ENCODE data around the gene SEC16A.

DNA sequence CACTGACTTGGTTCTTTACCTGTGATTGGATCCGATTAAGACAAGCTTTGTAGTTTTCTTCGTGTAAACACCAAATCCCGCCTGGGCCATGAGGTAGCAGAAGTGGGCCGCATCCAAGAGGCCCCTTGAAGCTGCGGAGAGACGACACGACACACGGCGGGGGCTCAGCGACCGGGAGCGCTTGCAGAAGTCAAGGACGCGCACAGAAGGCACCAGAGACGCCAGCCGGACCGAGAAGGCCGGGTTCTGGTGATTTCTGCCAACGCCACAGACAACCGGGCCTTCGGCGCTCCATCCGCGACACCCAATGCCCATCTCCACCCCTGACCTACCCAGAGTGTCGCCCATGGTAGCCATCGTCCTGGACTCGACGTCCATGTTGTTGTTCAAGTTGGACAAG is 23.4 kb downstream of the SEC16A start:
- no peak for TF ChIP-seq POLR2A (IDR thresholded peaks at IDR 0.05)
- TF ChIP-seq, protein P1, sequence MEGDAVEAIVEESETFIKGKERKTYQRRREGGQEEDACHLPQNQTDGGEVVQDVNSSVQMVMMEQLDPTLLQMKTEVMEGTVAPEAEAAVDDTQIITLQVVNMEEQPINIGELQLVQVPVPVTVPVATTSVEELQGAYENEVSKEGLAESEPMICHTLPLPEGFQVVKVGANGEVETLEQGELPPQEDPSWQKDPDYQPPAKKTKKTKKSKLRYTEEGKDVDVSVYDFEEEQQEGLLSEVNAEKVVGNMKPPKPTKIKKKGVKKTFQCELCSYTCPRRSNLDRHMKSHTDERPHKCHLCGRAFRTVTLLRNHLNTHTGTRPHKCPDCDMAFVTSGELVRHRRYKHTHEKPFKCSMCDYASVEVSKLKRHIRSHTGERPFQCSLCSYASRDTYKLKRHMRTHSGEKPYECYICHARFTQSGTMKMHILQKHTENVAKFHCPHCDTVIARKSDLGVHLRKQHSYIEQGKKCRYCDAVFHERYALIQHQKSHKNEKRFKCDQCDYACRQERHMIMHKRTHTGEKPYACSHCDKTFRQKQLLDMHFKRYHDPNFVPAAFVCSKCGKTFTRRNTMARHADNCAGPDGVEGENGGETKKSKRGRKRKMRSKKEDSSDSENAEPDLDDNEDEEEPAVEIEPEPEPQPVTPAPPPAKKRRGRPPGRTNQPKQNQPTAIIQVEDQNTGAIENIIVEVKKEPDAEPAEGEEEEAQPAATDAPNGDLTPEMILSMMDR (IDR thresholded peaks at IDR 0.05) = no peak
